Measurements from ENCODE around the gene PLAGL2.
"Not testable (repeated sequence)": the region's sequence is repeated elsewhere in the genome, so short reads cannot be mapped to it uniquely, and the experiment has no call there.

The PLAGL2 gene

DNA sequence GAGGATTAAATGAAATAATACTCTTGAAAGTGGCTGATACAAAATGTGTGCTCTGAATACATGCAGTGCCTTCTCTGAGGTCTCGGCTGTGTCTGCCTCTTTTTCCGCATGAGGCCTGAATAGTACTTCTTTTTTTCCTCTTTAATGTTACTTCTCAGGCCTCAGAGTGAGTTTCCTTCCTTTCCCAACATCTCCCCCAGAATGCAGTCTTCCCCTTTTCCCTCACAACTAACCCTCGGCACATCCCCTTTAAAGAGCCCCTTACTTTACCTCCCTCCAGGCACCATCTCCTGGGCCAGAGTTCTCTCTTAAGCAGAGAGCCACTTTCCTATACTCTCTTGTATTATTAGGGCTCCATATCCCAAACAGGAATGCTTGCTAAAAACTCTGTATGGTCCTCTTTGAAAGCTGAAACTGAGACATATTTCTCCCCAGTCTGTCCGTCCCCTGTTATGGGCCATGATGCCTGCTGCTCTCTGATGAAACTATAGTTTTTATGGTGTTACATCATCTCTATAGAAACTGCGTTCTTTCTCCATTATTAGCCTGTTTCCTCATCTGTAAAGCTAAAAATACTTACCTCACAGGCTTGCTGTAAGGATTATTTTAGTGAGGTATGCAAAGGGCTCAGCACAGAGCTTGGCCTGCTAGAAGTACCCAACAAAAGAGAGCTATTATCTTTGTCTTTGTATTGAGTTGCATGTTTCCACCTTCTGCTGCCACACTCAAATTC lies 2.3 kb downstream of the PLAGL2 start:
- no peak for DNase-seq (ENCODE audit: low read depth in 2 of 2, low spot score in 1 of 2)

- DNase-seq (ENCODE audit: low read depth in 2 of 2, low spot score in 1 of 2) = no peak
Measured at GRCh38 chr20:32204205-32205109, 3.1 kb downstream of the PLAGL2 start.

DNA sequence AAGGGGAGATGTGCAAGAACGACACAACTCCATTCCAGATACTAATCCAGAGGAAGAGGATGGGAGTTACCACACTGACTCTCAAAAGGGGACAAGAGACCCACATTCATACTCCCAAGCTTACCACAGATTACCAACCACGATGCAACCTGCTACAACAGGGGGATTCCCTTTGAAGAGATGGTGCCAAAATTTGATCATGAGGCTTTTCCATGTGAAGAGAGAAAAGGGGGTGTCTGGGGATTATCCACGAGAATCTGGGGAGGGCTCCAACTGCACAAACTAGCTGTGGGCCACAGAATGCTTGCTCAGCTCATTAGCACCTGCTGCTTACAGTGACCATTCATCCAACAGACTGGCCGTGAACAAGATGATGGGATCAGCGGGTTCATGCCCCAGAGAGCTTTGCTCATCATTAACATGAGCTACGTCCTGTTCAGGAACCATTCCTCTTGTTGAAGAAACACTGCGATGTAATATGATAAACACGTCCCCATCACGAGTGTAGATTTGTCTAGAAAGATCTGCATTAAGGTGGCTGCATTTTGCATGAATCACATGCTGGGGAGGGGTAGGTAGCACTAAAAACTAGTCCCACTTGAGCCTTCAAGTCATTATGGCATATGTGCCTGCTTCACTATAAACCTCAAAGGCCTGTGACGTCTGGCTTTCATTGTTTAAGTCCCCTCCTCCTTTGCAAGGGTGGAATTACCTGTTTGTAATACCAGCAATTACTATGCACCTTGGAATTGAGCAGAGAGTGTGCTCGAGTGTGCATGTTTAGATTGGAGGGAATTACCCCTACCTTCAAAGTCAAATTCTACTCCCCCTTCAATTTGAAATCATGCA lies 4.0 kb downstream of the PLAGL2 start:
- no peak for DNase-seq (ENCODE audit: low read depth in 2 of 2, low spot score in 1 of 2)

- no peak for DNase-seq (ENCODE audit: low read depth in 2 of 2, low spot score in 1 of 2)
Measured at GRCh38 chr20:32201977-32202363, 5.6 kb downstream of the PLAGL2 start.

- no peak for DNase-seq (ENCODE audit: low read depth in 2 of 2, low spot score in 1 of 2)
Measured at GRCh38 chr20:32201296-32201976, 6.1 kb downstream of the PLAGL2 start.

DNA sequence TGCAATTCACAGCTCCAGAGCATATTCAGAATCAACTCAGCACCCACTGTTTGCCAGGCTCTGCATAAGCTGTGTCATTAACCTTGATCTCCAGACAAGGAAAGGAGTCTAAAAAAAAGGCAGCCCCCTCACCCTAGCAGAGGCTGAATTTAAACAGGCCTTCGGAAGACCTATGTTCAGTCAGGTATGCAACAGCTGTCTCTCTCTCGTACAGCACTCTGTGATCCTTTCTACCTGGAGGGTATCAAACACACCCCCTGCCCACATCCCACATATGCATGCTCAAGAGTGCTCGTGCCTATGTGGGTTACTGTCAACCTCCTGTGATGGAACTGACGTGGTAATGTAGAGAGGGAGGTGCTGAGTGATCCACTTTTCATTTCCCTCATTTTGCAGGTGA lies 8.5 kb downstream of the PLAGL2 start:
- no peak for DNase-seq (ENCODE audit: low read depth in 2 of 2, low spot score in 1 of 2)

GRCh38 chr20:32197136-32197535 lies 10.4 kb downstream of the PLAGL2 start:
- not testable (repeated sequence) for DNase-seq (ENCODE audit: low read depth in 2 of 2, low spot score in 1 of 2)

- not testable (repeated sequence) for DNase-seq (ENCODE audit: low read depth in 2 of 2, low spot score in 1 of 2)
Measured at GRCh38 chr20:32196613-32197012, 10.9 kb downstream of the PLAGL2 start.

- DNase-seq (ENCODE audit: low read depth in 2 of 2, low spot score in 1 of 2) = no peak
Measured at GRCh38 chr20:32195581-32195980, 12.0 kb downstream of the PLAGL2 start.

GRCh38 chr20:32193996-32194395 lies 13.5 kb downstream of the PLAGL2 start:
- no peak for DNase-seq (ENCODE audit: low read depth in 2 of 2, low spot score in 1 of 2)

DNA sequence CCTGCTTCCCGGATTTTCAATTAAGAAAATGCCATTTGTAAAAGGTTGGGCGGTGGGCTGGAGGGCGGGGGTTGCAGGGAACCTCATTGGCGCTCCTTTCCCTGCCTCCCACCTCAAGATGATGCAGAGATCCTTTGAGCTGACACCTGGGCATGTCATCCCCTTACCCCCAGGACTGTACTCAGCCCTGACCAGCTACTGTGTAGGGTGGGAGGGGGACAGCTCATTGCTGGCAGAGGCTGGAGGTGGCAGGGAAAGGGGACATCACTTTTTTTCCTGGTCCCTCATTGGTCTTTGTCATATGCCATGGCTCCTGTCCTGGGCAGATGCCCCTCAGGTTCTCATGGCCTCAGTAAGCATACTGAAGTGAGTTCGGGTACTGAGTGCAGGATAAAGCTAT lies 14.2 kb downstream of the PLAGL2 start:
- not testable (repeated sequence) for DNase-seq (ENCODE audit: low read depth in 2 of 2, low spot score in 1 of 2)

DNA sequence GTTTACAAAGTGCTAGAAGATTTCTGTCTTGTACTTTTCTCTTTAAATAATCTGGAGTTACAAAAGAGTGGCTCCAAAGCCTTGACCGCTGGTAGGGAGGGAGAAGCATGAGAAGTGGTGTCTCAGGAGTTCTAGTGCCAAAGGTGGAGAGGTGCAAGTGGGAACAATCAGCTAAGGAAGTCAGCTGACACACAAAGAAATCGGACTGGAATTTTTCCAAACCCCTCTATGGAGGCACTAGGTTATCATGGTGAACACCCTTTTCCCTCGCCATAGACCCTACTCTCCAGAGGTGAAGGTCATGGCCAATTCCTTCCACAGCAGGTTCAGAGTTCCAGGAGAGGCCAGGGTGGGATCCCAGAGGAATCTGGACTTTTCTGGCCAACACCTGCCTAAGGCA lies 14.8 kb downstream of the PLAGL2 start:
- DNase-seq (ENCODE audit: low read depth in 2 of 2, low spot score in 1 of 2) = no peak

DNA sequence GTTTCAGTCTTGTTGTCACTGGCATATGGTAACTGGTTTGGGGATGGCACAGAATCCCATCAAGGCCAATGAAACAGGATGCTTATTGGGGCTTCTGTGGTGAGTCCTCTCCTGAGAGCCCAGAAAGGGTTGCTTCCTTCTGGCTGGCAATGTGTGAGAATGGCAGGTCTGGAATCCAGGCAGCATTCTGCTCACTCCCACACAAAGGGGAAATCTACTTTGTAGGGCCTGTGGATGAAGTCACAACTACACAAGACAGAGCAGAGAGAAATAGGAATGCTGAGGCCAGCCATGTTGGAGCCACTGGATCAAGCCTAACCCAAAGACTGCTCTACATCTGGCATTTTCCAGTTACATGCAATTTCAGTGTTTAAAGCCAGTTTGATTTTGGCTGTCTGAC lies 15.7 kb downstream of the PLAGL2 start:
- DNase-seq (ENCODE audit: low read depth in 2 of 2, low spot score in 1 of 2) = no peak

DNA sequence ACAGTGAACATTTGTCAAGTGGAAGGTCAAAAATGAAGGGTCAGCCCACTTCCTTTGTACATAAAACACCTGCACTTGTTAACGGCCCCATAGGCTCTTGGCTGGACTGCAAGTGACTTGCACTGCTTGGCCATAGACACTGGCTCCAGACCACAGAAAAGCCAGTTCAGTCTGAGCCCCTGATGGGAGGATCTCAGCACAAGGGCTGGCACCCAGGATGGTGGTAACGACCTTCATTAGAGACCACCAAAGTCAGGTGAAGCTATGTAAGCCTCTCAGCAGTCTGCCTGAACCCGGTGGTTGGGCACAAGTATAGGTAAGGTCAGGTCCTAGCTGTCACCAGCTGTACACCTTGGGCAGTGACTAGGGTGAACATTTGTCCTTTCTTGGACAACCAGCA lies 16.1 kb downstream of the PLAGL2 start:
- no peak for DNase-seq (ENCODE audit: low read depth in 2 of 2, low spot score in 1 of 2)

DNA sequence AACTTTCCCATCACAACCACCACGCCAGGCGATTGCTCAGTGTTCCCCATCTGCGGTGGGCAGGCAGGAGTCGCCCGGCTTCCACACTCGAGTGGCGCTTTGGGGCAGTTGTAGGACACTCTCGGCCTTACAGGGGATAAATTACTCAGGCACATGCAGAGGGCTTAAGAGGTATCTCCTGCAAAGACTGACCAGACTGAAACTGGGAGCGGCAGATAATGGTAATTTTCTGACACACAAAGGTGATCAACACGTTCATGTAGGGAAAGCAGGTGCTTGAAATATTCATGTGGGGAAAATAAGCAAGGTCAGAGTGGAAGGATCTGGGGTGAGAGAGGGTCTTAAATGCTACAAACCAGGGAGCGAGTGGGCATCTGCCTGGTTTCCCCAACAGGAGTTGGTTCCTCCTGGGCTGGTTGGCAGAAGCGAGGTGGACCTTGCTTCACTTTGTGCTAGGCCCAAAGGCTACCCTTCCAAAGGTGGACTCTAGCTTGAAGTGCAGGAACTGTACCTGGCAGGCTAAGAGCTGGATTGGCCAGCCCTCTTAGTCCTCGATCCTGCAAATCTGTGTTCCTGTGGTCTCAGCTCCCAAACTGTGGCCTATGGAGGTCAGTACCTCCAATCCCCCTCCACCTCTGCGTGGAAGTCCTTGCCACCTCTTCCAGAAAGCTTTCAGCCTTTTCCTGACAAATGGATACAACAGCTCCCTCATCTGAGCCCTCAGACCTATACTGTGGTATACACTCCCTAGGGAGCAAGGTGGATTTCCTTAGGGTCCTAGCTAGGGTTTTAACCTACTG lies 16.7 kb downstream of the PLAGL2 start:
- no peak for DNase-seq (ENCODE audit: low read depth in 2 of 2, low spot score in 1 of 2)

DNA sequence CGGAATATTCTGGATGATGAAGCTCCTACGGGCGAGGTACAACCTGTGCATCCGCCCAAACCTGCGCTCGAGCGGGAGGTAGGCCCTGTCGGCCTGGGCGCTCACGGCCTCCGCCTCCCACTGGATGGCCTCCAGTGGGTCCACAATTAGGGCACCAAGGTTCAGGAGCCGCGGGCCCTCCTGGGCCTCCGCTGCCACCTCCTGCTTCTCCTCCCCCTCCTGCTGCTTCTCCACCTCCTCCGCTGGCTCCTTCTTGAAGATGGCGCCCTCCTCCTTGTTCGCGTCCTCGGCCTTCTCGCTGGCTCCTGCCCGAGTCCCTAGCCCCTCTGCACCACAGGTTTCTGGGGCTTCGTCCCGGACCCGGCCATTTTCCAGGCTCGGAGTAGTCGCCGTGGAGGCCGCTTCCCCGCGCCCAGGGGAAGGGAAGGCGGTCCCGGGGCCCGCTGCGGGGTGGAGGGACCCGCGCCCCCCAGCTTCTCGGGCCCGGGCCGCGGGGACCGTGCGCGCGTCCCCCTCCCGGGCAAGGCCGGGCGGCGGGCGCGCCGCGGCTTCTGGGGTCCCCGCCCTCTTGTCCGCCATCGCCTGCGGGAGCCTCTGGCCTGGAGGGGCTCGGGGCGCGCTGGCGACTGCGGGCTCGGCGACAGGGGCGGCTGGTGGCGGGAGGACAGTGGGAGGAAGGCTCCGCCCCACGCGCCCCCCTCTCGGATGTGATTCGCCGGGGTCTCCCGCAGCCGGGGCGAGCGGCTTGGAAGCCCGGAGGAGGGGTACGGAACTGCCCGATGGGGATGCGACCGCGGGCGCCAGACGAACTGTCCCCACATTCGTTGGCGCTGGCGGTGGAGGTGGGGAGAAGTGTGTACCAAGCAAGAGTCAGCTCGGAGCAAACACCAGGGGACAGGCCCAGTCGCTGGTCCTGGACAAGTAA lies 17.6 kb downstream of the PLAGL2 start:
- DNase-seq (ENCODE audit: low read depth in 2 of 2, low spot score in 1 of 2) = no peak

- DNase-seq (ENCODE audit: low read depth in 2 of 2, low spot score in 1 of 2) = no peak
Measured at GRCh38 chr20:32189123-32189410, 18.5 kb downstream of the PLAGL2 start.

DNA sequence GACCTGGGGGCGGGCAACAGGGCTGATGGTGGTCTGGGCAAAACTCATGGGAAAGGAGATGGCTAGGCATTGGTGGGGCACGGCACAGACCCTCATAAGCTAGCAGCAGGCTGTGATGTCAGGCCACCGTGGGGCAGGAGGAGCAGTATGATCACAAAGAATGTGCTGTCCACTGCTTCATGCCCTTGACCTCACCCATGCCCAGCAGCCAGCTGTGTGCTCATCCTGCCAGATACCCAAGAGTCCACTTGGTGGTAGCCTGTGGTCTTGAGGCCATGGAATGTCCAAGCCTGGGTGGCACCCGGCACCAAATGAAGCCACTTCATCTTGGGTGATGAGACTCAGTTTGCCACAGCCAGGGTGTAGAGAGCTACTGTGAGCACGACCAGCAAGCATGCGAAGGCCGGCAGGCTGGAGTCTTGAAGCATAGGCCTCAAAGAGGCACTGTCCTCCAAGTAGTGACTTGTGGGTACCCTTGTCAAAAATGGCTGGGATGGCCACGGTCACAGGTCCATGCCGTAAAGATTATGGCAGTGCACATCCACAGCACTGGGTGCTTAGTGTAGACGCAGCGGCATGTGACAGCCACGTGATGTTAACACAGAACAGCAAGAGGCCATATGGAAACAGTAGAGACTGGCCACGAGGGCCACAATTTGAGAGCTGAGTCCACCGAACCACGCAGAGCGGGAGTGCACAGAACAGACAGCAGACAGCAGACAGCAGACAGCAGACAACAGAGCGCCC lies 19.0 kb downstream of the PLAGL2 start:
- DNase-seq (ENCODE audit: low read depth in 2 of 2, low spot score in 1 of 2) = no peak

GRCh38 chr20:32186506-32186905 lies 21.0 kb downstream of the PLAGL2 start:
- DNase-seq (ENCODE audit: low read depth in 2 of 2, low spot score in 1 of 2) = no peak

All from stimulated activated CD8-positive, alpha-beta memory T cell treated with anti-CD3 and anti-CD28 coated beads, Interleukin-4, amount 100 ng/mL, for 4 hours (primary cell).